ENCODE measurements around the gene PDZD2. TPM values are rescaled to one million over a fixed set of nuclear protein-coding genes. Genes with fewer than 3 reads are reported as not detected.
"Not testable (repeated sequence)": the region's sequence is repeated elsewhere in the genome, so short reads cannot be mapped to it uniquely, and the experiment has no call there.

PDZD2 gene
- total RNA-seq, 1 donor from 2014 or later: 0.65 TPM

DNA sequence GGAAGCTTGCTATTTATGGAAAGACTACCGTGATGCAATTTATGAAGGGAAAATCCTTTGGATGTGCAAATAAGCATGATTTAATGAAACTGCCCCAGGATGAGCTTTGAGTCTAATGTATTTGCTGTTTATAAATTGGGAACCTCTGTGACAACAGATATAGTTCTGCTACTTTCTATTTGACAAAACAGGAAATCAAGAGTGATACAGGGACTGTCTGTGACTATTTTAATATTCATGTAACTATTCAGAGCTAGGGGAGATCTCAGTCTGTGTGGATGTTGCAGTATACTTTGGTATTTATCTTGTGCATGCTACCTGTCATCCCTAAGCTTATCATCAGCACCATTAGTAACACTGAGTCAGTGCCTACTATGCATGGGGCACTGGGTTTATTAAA is 132.1 kb downstream of the PDZD2 start:
- TF ChIP-seq, protein P1, sequence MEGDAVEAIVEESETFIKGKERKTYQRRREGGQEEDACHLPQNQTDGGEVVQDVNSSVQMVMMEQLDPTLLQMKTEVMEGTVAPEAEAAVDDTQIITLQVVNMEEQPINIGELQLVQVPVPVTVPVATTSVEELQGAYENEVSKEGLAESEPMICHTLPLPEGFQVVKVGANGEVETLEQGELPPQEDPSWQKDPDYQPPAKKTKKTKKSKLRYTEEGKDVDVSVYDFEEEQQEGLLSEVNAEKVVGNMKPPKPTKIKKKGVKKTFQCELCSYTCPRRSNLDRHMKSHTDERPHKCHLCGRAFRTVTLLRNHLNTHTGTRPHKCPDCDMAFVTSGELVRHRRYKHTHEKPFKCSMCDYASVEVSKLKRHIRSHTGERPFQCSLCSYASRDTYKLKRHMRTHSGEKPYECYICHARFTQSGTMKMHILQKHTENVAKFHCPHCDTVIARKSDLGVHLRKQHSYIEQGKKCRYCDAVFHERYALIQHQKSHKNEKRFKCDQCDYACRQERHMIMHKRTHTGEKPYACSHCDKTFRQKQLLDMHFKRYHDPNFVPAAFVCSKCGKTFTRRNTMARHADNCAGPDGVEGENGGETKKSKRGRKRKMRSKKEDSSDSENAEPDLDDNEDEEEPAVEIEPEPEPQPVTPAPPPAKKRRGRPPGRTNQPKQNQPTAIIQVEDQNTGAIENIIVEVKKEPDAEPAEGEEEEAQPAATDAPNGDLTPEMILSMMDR (conservative IDR thresholded peaks at IDR 0.05): no peak
- H3K36me3 Mint-ChIP-seq (ENCODE audit: low read depth): no peaks in the 10 kb centered on the region
- H3K27me3 Mint-ChIP-seq (ENCODE audit: low read depth): no peaks in the 10 kb centered on the region
- H3K4me3 Mint-ChIP-seq: no peak overlapping the region
- no peak for DNase-seq (ENCODE audit: low read depth, low spot score)
- H3K27ac Mint-ChIP-seq (ENCODE audit: unreplicated experiment): no peak overlapping the region
- H3K4me1 Mint-ChIP-seq: peaks cover 12% of the 10 kb centered on the region
- H3K9me3 Mint-ChIP-seq: no peaks in the 10 kb centered on the region

GRCh38 chr5:31771500-31771899 is 132.6 kb downstream of the PDZD2 start:
- no peak for DNase-seq (ENCODE audit: low read depth, low spot score)
- H3K27ac Mint-ChIP-seq (ENCODE audit: unreplicated experiment): no peak overlapping the region
- no peaks in the 10 kb centered on the region for H3K9me3 Mint-ChIP-seq
- H3K4me1 Mint-ChIP-seq: peaks cover 12% of the 10 kb centered on the region
- H3K27me3 Mint-ChIP-seq (ENCODE audit: low read depth): no peaks in the 10 kb centered on the region
- no peak overlapping the region for H3K4me3 Mint-ChIP-seq
- H3K36me3 Mint-ChIP-seq (ENCODE audit: low read depth): no peaks in the 10 kb centered on the region
- TF ChIP-seq, protein P1 (conservative IDR thresholded peaks at IDR 0.05): no peak

DNA sequence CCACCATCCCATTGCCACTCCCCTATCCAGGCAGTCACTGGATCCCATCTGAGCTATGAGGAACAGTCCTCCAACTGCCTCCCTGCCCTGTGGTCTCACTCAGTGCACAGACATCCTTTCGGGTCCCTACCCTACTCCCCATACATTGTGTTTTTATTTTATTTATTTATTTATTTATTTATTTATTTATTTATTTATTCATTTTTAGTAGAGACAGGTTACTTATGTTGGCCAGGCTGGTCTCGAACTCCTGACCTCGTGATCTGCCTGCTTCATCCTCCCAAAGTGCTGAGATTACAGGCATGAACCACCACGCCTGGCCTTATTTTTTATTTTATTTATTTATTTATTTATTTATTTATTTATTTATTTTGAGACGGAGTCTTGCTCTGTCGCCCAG is 137.4 kb downstream of the PDZD2 start:
- not testable (repeated sequence) for DNase-seq (ENCODE audit: low read depth, low spot score); H3K4me3 Mint-ChIP-seq; H3K9me3 Mint-ChIP-seq; H3K27me3 Mint-ChIP-seq (ENCODE audit: low read depth); H3K27ac Mint-ChIP-seq (ENCODE audit: unreplicated experiment); H3K36me3 Mint-ChIP-seq (ENCODE audit: low read depth); H3K4me1 Mint-ChIP-seq

- TF ChIP-seq, protein P1 (conservative IDR thresholded peaks at IDR 0.05): no peak
These were observed 138.2 kb downstream of the PDZD2 start for GRCh38 chr5:31776976-31777651.

DNA sequence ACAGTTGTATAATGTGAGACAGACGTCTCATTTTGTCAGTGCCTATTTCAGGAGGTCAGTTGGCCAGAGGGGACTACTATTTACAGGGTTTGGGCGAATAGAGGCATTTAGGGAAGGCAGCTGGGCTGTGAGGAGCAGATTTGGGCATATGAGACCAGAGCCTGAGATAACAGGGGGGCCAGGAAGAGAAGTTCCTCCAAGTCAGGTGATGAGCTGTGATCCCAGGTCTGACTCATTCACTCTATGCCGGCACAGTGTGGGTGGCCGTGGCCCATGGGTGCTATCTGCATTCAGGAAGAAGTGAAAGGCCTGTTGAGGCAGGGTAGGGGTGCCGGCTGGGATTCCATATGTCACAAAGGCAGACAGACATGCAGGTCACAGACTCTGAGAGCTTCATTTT is 142.8 kb downstream of the PDZD2 start:
- H3K9me3 Mint-ChIP-seq: peaks cover 8% of the 10 kb centered on the region
- no peak for DNase-seq (ENCODE audit: low read depth, low spot score)
- no peaks in the 10 kb centered on the region for H3K27me3 Mint-ChIP-seq (ENCODE audit: low read depth)
- no peaks in the 10 kb centered on the region for H3K4me1 Mint-ChIP-seq
- no peak overlapping the region for H3K4me3 Mint-ChIP-seq
- TF ChIP-seq, protein P1 (conservative IDR thresholded peaks at IDR 0.05): no peak
- H3K36me3 Mint-ChIP-seq (ENCODE audit: low read depth): no peaks in the 10 kb centered on the region
- H3K27ac Mint-ChIP-seq (ENCODE audit: unreplicated experiment): no peak overlapping the region

More at GRCh38 chr5:31776976-31777651, 138.2 kb downstream of the PDZD2 start:
- H3K36me3 Mint-ChIP-seq (ENCODE audit: low read depth): no peaks in the 10 kb centered on the region
- peaks cover 8% of the 10 kb centered on the region for H3K9me3 Mint-ChIP-seq
- no peak overlapping the region for H3K27ac Mint-ChIP-seq (ENCODE audit: unreplicated experiment)
- H3K4me3 Mint-ChIP-seq: no peak overlapping the region
- no peaks in the 10 kb centered on the region for H3K27me3 Mint-ChIP-seq (ENCODE audit: low read depth)
- no peak for DNase-seq (ENCODE audit: low read depth, low spot score)
- peaks cover 4% of the 10 kb centered on the region for H3K4me1 Mint-ChIP-seq

DNA sequence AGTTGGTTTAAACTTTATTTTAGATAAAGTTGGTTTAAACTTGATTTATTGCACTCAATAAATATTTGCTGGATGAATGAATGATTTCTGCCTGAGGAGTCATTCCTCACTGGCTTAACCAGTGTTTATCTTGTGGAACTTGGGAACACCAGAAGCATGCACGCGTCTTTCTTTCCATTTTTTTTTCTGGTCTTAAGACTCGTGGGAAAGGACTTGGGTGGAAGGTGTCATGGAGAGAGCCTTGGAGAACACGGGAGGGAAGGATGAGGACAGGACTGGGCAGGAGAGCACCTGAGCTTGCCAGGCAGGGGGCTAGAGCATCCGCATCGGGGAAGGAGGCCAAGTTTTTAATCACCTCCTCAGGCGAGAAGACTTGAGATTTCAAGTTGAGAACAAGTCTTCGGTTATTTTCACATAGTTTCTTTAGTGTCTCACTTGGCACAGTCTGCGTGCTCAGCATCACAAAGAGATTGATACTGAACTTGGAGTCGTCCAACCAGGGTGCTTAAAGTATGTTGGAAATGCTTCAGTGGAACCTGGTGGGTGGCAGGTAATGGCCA is 144.2 kb downstream of the PDZD2 start:
- H3K27me3 Mint-ChIP-seq (ENCODE audit: low read depth): no peaks in the 10 kb centered on the region
- H3K27ac Mint-ChIP-seq (ENCODE audit: unreplicated experiment): no peak overlapping the region
- TF ChIP-seq, protein P1 (conservative IDR thresholded peaks at IDR 0.05): no peak
- no peak for DNase-seq (ENCODE audit: low read depth, low spot score)
- H3K36me3 Mint-ChIP-seq (ENCODE audit: low read depth): no peaks in the 10 kb centered on the region
- H3K4me1 Mint-ChIP-seq: no peaks in the 10 kb centered on the region
- no peak overlapping the region for H3K4me3 Mint-ChIP-seq
- peaks cover 3% of the 10 kb centered on the region for H3K9me3 Mint-ChIP-seq
